OCI-LY7 (cell line): ENCODE data around the gene NXF2. TPM values are rescaled to one million over a fixed set of nuclear protein-coding genes. Genes with fewer than 3 reads are reported as not detected.

ENCODE experiments used
- BruUV-seq: library from RNA; stranded (reverse); fragments of 400-500 nt; replicated peaks from 2 replicates; lab custom pipeline; 2021; lab: Mats Ljungman, UMichigan
- CTCF ChIA-PET: fragments of 300-600 bp; sonication (Branson Sonifier 250); formaldehyde crosslinking; loops from one replicate; lab custom pipeline; 2022; ENCODE audit warnings: antibody characterized with exemption; ENCODE audit not compliant: unreplicated experiment; lab: Charles Lee
- POLR2A ChIA-PET: fragments of 300-600 bp; sonication (Branson Sonifier 250); formaldehyde crosslinking; loops from one replicate; lab custom pipeline; 2022; ENCODE audit warnings: antibody characterized with exemption; lab: Charles Lee
- DNase-seq: peaks from one replicate; pipeline ENCODE4 v3.0.0-alpha.2; 2015; ENCODE audit warnings: low spot score
- H2AFZ ChIP-seq: fragments of 200-600 bp; sonication (generic), shearing (Covaris generic); 2 replicates; pipeline ENCODE4 v1.6.1; 2014; ENCODE audit warnings: mild to moderate bottlenecking, antibody characterized with exemption, low read length, moderate library complexity
- H3K27ac ChIP-seq: fragments of 200-600 bp; sonication (generic); 2 replicates; pipeline ENCODE4 v1.5.1; 2014; ENCODE audit warnings: mixed run types, low read depth, mild to moderate bottlenecking, moderate library complexity, low read length, inconsistent platforms; ENCODE audit not compliant: poor library complexity, severe bottlenecking
- H3K36me3 ChIP-seq: fragments of 200-600 bp; sonication (generic); 2 replicates; pipeline ENCODE4 v1.6.1; 2014; ENCODE audit warnings: mild to moderate bottlenecking, antibody characterized with exemption, low read length, moderate library complexity, mixed read lengths; ENCODE audit not compliant: insufficient read depth
- H3K4me1 ChIP-seq: fragments of 200-600 bp; sonication (generic); 2 replicates; pipeline ENCODE4 v1.5.1; 2014; ENCODE audit warnings: mild to moderate bottlenecking, low read length; ENCODE audit not compliant: insufficient read depth, poor library complexity, severe bottlenecking
- H3K4me2 ChIP-seq: fragments of 200-600 bp; sonication (generic); 2 replicates; pipeline ENCODE4 v1.6.1; 2014; ENCODE audit warnings: mild to moderate bottlenecking, low read length
- H3K4me3 ChIP-seq: fragments of 200-600 bp; sonication (generic); 2 replicates; pipeline ENCODE4 v1.5.1; 2014; ENCODE audit warnings: mild to moderate bottlenecking, low read depth, low read length; ENCODE audit not compliant: poor library complexity, severe bottlenecking
- H3K79me2 ChIP-seq: fragments of 200-600 bp; sonication (generic); 2 replicates; pipeline ENCODE4 v1.6.1; 2016; ENCODE audit warnings: low read depth, mild to moderate bottlenecking, low read length, moderate library complexity, mixed read lengths; ENCODE audit not compliant: insufficient read depth
- H3K9me2 ChIP-seq: fragments of 200-600 bp; sonication (generic); 2 replicates; pipeline ENCODE4 v1.6.1; 2016; ENCODE audit warnings: mild to moderate bottlenecking, low read length, mixed read lengths; ENCODE audit not compliant: insufficient read depth
- H3K9me3 ChIP-seq: fragments of 200-600 bp; sonication (generic); 2 replicates; pipeline ENCODE4 v1.6.1; 2014; ENCODE audit warnings: mild to moderate bottlenecking, mixed run types, low read length, mixed read lengths
- H4K20me1 ChIP-seq: fragments of 200-600 bp; sonication (generic); 2 replicates; pipeline ENCODE4 v1.6.1; 2014; ENCODE audit warnings: mild to moderate bottlenecking, antibody characterized with exemption, low read length, moderate library complexity, mixed read lengths; ENCODE audit not compliant: insufficient read depth
- CTCF ChIP-seq: fragments of 200-600 bp; sonication (generic); conservative IDR thresholded peaks from 2 replicates; pipeline ENCODE4 v1.5.1; 2014; ENCODE audit warnings: mild to moderate bottlenecking, antibody characterized with exemption, low read length, moderate library complexity, mixed read lengths
- EZH2phosphoT487 ChIP-seq: fragments of 200-600 bp; sonication (generic); IDR thresholded peaks from 2 replicates; pipeline ENCODE4 v1.6.1; 2018; ENCODE audit warnings: low read depth, borderline replicate concordance, mild to moderate bottlenecking, mixed run types, antibody characterized with exemption, low read length, moderate library complexity, mixed read lengths
- intact Hi-C: fragments of 100-400 bp; cut with micrococcal nuclease; formaldehyde crosslinking; loops from one replicate; pipeline ENCODE4 v1.10.0; 2022; ENCODE audit not compliant: unreplicated experiment
- total RNA-seq, 2 experiments: library from RNA; depleted of rRNA in 1 of 2; stranded (reverse); fragments of >200 nt in 1 of 2; shearing (Covaris generic) in 1 of 2; gene quantifications; 2 replicates each; pipeline ENCODE4 v1.2.3, GENCODE V29; 2014 to 2022

The NXF2 gene
- total RNA-seq, 2 experiments from 2014 or later, result not detected

DNA sequence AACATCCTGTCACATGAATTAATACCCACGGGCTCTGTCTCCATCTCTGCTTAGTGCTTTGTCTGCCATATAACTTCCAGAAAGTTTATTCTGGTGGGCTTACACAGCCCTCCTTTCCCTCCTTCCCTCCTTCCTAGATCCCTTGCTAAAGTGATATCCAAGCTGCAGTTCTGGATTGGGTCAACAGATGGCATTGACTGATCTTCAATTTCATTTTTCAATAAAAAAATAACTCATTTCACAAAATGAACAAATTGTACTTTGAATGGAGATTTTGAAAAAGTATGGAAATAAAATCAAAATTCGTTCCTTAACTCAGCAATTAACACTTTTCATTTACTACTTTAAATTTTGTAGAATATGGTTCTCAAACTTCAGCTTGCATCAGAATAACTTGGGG is 94.9 kb downstream of the NXF2 start:
- CTCF ChIA-PET, result no interaction called here
- H2AFZ ChIP-seq, result no peak overlapping the region
- no TSS peak for BruUV-seq
- no peak overlapping the region for H3K4me3 ChIP-seq
- H3K9me3 ChIP-seq, result no peaks in the 10 kb centered on the region
- no peaks in the 10 kb centered on the region for H3K79me2 ChIP-seq
- TF ChIP-seq CTCF (peak; percentile 33; the same call in 1 of the 2 replicates), EZH2phosphoT487 (no peak)
- no peaks in the 10 kb centered on the region for H3K4me1 ChIP-seq
- intact Hi-C loops, result no loop called here
- H3K4me2 ChIP-seq, result no peak overlapping the region
- no peaks in the 10 kb centered on the region for H3K36me3 ChIP-seq
- DNase-seq, result no peak
- no peak overlapping the region for H3K27ac ChIP-seq
- no peaks in the 10 kb centered on the region for H3K9me2 ChIP-seq
- POLR2A ChIA-PET, result no interaction called here
- H4K20me1 ChIP-seq, result no peaks in the 10 kb centered on the region

- Histone ChIP-seq H3K9me3 (no peaks in the 10 kb centered on the region), H3K4me3 (no peak overlapping the region), H3K4me1 (no peaks in the 10 kb centered on the region), H4K20me1 (no peaks in the 10 kb centered on the region), H3K4me2 (no peak overlapping the region), H2AFZ (no peak overlapping the region), H3K79me2 (no peaks in the 10 kb centered on the region), H3K9me2 (no peaks in the 10 kb centered on the region), H3K36me3 (no peaks in the 10 kb centered on the region), H3K27ac (no peak overlapping the region)
- peak; percentile 72 for TF ChIP-seq CTCF
- no peak for TF ChIP-seq EZH2phosphoT487
- peak; percentile 37 for DNase-seq
- intact Hi-C loops, result no loop called here
- ChIA-PET CTCF (no interaction called here), POLR2A (no interaction called here)
- BruUV-seq, result no TSS peak
Observed at GRCh38 chrX:102345916-102346315, 98.9 kb downstream of the NXF2 start.

Other genes starting within 250 kb of the NXF2 start
- not detected in 2 replicates for gene TCEAL2, start 121.5 kb upstream of the NXF2 start, total RNA-seq (2014; rRNA removed; shearing (Covaris generic))
- gene TCEAL2, start 121.5 kb upstream of the NXF2 start, total RNA-seq (2022), result not detected in 2 replicates
- gene TCEAL6, start 104.7 kb upstream of the NXF2 start, total RNA-seq (2014; rRNA removed; shearing (Covaris generic)), result not detected in 2 replicates
- gene TCEAL6, start 104.7 kb upstream of the NXF2 start, total RNA-seq (2022), result not detected in 2 replicates
- gene BEX5, start 91.2 kb upstream of the NXF2 start, total RNA-seq (2014; rRNA removed; shearing (Covaris generic)), result not detected in 2 replicates
- not detected in 2 replicates for gene BEX5, start 91.2 kb upstream of the NXF2 start, total RNA-seq (2022)
- not detected in 2 replicates for gene TCP11X1, start 31.9 kb upstream of the NXF2 start, total RNA-seq (2014; rRNA removed; shearing (Covaris generic))
- not detected in 2 replicates for gene TCP11X1, start 31.9 kb upstream of the NXF2 start, total RNA-seq (2022)
- gene NXF2B, start 192.8 kb downstream of the NXF2 start, total RNA-seq (2014; rRNA removed; shearing (Covaris generic)), result not detected in 2 replicates
- gene NXF2B, start 192.8 kb downstream of the NXF2 start, total RNA-seq (2022), result not detected in 2 replicates
- gene TCP11X2, start 224.6 kb downstream of the NXF2 start, total RNA-seq (2014; rRNA removed; shearing (Covaris generic)), result not detected in 2 replicates
- not detected in 2 replicates for gene TCP11X2, start 224.6 kb downstream of the NXF2 start, total RNA-seq (2022)